BJ (cell line): ENCODE measurements around the gene RAB11B. TPM values are rescaled to one million over a fixed set of nuclear protein-coding genes. Genes with fewer than 3 reads are reported as not detected.
"Not testable (repeated sequence)": the region's sequence is repeated elsewhere in the genome, so short reads cannot be mapped to it uniquely, and the experiment has no call there.

Source experiments
- CTCF ChIA-PET: fragments of 350-600 bp; formaldehyde crosslinking; extraction: SDS; loops from one replicate; lab custom pipeline; 2021; ENCODE audit warnings: antibody characterized with exemption, inconsistent platforms; lab: Yijun Ruan, JAX
- POLR2A ChIA-PET: fragments of 300-600 bp; sonication (Branson Sonifier 250); formaldehyde crosslinking; extraction: SDS; loops from one replicate; lab custom pipeline; 2021; ENCODE audit warnings: antibody characterized with exemption; lab: Charles Lee
- DNase-seq: peaks from one replicate; pipeline ENCODE4 v3.0.0-alpha.2; 2011; ENCODE audit warnings: low read depth
- H3K27me3 ChIP-seq: 2 replicates; pipeline ENCODE4 v1.6.0; 2011; ENCODE audit warnings: low read length; ENCODE audit not compliant: control insufficient read depth, insufficient read depth
- H3K36me3 ChIP-seq: 2 replicates; pipeline ENCODE4 v1.5.1; 2011; ENCODE audit warnings: low read length; ENCODE audit not compliant: control insufficient read depth, insufficient read depth
- H3K4me3 ChIP-seq: 2 replicates; pipeline ENCODE4 v1.5.1; 2011; ENCODE audit warnings: low read depth, mild to moderate bottlenecking, control low read depth, low read length
- CTCF ChIP-seq: IDR thresholded peaks from 2 replicates; pipeline ENCODE4 v1.5.1; 2011; ENCODE audit warnings: low read depth, mild to moderate bottlenecking, control low read depth, inconsistent platforms, low read length, moderate library complexity; ENCODE audit not compliant: insufficient read depth
- polyA plus RNA-seq: library from polyadenylated mRNA; depleted of rRNA; stranded (reverse); fragments of >200 nt; gene quantifications from 2 replicates; pipeline ENCODE4 v1.2.3, GENCODE V29; 2011

The RAB11B gene
- polyA plus RNA-seq, 1 experiment = 50.0 TPM

DNA sequence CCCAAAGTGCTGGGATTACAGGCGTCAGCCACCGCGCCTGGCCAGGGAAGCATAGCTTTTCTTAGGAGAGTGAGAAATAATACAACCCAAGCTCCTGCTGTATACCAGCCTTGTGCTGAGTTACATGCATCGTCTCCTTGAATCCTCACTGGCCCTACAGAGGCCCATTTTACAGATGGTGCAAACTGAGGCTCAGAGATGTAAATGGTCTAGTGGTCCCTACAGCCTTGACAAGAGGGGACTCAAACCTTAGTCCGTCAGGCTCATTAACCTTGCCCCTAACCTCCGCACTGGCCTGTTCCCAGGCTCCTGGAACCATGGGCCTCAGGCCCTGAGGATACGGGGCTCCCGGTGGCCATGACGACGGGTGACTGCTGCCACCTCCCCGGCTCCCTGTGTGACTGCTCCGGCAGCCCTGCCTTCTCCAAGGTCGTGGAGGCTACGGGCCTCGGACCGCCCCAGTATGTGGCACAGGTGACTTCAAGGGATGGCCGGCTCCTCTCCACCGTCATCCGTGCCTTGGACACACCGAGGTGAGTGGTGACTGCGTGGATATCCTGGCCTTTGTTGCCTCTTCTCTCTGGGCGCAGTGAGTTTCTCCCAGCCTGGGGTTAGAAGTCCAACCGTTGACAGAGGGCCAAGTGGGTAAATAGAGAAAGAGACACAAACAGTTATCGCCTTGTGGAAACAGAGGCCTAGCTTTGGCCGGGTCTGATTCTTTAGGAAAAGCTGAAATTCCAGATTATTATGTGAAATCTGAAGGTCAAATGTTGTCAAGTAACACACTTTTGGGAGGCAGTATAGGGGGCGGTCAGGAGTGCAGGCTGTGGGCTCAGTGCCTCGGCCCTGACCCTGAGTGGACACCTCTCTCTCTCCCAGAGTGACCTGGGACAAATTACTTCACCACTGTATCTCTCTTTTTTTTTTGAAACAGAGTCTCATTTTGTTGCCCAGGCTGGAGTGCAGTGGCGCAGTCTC lies 31.6 kb downstream of the RAB11B start:
- no peak for DNase-seq
- no peaks in the 10 kb centered on the region for H3K27me3 ChIP-seq
- TF ChIP-seq CTCF = no peak
- H3K36me3 ChIP-seq = no peaks in the 10 kb centered on the region
- POLR2A ChIA-PET = no interaction called here
- H3K4me3 ChIP-seq = no peak overlapping the region
- CTCF ChIA-PET = interaction anchor here (1.6 kb wide), 2 partner anchors 24 to 68 kb away, joined by 3 to 4 read pairs; no protein-coding TSS in a partner anchor

- ChIA-PET POLR2A (interaction anchor here (0.6 kb wide), 1 partner anchor 90 kb away, joined by 4 read pairs; the partner anchor contains the start of gene ZNF414), CTCF (interaction anchor here (1.2 to 1.7 kb wide), 4 partner anchors 11 to 157 kb away, joined by 3 to 5 read pairs (median 4); partner anchors contain the start of gene MARCHF2)
- H3K27me3 ChIP-seq = no peaks in the 10 kb centered on the region
- no peak for TF ChIP-seq CTCF
- no peaks in the 10 kb centered on the region for H3K36me3 ChIP-seq
- no peak overlapping the region for H3K4me3 ChIP-seq
- DNase-seq = peak; percentile 93
Measured at GRCh38 chr19:8423817-8424223, 33.7 kb downstream of the RAB11B start.

DNA sequence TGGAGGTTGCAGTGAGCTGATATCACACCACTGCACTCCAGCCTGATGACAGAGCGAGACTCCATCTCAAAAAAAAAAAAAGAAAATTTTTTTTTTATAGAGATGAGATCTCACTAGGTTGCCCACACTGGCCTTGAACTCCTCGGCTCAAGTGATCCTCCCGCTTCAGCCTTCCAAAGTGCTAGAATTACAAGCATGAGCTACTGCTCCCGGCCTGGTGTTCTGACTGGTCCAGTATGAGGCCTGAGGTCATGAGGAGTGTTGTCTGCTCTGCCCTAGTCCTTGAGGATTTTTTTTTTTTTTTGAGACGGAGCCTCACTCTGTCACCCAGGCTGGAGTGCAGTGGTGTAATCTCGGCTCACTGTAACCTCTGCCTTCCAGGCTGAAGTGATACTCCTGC lies 35.2 kb downstream of the RAB11B start:
- H3K4me3 ChIP-seq, H3K27me3 ChIP-seq, POLR2A ChIA-PET, H3K36me3 ChIP-seq, DNase-seq: not testable (repeated sequence)
- CTCF ChIA-PET = interaction anchor here (0.5 to 1.8 kb wide), 3 partner anchors 8 to 257 kb away, joined by 3 to 6 read pairs (median 5); no protein-coding TSS in a partner anchor

DNA sequence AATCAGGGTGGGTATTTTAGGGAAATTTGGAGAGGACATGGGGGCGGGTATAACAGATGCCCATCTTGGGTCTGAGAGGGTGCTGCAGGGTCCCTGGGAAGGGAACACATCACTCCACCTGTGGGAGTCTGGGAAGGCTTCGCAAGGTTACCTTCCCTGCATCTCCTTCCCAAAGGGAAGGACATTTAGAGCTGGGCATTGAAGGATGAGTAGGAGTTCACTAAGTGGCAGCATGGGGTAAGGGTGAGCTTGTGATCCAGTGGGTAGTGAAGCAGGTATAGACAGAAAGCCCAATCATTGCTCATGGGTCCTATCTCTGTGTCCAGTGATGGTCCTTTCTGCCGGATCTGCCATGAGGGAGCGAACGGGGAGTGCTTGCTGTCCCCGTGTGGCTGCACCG lies 36.1 kb downstream of the RAB11B start:
- Histone ChIP-seq H3K27me3 (no peaks in the 10 kb centered on the region), H3K36me3 (peaks cover 2% of the 10 kb centered on the region; the same call in 1 of the 2 replicates), H3K4me3 (no peak overlapping the region)
- TF ChIP-seq CTCF = no peak
- ChIA-PET CTCF (interaction anchor here (0.6 to 1.8 kb wide), 2 partner anchors 16 to 26 kb away, joined by 3 to 6 read pairs; no protein-coding TSS in a partner anchor), POLR2A (no interaction called here)
- no peak for DNase-seq

DNA sequence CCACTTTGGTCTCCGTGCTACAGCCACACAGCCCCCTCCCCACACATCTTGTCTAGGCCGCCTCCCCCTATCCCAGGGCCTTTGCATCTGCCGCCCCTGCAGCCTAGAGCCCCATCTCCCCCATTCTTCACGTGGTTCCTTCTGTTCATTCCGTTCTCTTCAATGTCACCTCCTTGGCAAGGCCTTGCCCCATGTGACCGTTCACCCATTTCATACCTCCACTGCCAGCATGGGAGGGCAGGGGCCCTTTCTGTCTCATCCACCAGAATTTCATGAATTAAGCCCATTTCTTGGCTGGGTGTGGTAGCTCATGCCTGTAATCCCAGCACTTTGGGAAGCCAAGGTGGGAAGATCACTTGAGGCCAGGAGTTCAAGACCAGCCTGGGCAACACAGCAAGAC lies 38.9 kb downstream of the RAB11B start:
- no peak for DNase-seq
- no peak for TF ChIP-seq CTCF
- Histone ChIP-seq H3K27me3 (no peaks in the 10 kb centered on the region), H3K36me3 (peaks cover 2% of the 10 kb centered on the region; the same call in 1 of the 2 replicates), H3K4me3 (no peak overlapping the region)
- ChIA-PET POLR2A (no interaction called here), CTCF (interaction anchor here (1.3 kb wide), 1 partner anchor 8 kb away, joined by 4 read pairs; no protein-coding TSS in a partner anchor)
